ENCODE measurements around the gene ENG.

The ENG gene

DNA sequence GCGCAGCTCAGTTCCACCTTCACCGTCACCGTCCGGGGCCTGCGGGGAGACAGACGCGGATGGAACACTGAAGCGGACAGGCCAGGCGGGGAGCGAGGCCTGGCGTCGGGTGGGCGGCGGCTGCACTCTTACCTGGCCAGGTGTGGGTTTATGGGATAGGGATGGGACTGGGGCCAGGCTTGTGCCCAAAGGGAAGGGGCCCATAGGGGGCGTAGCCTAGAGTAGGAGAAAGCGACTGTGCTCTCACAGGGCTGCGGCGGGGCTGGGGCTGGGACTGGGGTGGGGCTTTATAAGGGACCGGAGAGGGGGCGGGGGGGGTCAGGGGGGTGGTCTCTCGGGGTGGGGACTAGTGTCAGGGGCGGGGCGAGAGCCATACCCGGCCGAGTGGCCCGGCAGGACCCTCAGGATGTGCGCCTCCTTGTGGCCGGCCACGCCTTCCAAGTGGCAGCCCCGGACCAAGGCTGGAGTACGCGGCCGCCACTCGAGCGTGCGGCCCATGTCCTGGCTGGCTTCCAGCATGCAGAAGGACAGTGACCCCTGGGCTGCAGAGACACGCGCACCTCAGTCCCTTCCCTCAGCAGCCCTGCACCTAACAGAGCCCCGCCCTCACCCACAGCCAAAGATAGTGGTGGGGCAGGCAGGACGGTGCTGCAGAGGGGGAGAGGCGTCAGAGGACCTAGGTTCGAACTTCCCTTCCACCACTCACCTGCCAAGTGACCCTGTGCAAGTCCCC, 29.0 kb downstream of the ENG start:
- peak; percentile 68 for DNase-seq

GRCh38 chr9:127822108-127822507, 32.4 kb downstream of the ENG start:
- no peak for TF ChIP-seq CTCF (IDR thresholded peaks at IDR 0.05; ENCODE audit: low read depth, low read length)
- Histone ChIP-seq H3K27me3 (ENCODE audit: insufficient read depth, low read depth, severe bottlenecking) (no peaks in the 10 kb centered on the region), H3K9me3 (ENCODE audit: severe bottlenecking) (no peaks in the 10 kb centered on the region), H3K27ac (no peak overlapping the region), H3K4me3 (ENCODE audit: low read depth, low read length) (no peak overlapping the region), H3K36me3 (peaks cover 7% of the 10 kb centered on the region)
- DNase-seq: no peak

More for the DNA sequence above, 29.0 kb downstream of the ENG start:
- no peak overlapping the region for H3K4me3 ChIP-seq (ENCODE audit: low read depth, low read length)
- H3K27me3 ChIP-seq (ENCODE audit: insufficient read depth, low read depth, severe bottlenecking): no peaks in the 10 kb centered on the region
- peaks cover 5% of the 10 kb centered on the region for H3K36me3 ChIP-seq
- peak; percentile 70 for TF ChIP-seq CTCF (IDR thresholded peaks at IDR 0.05; ENCODE audit: low read depth, low read length)
- H3K27ac ChIP-seq: peak overlapping the region; percentile 18
- no peaks in the 10 kb centered on the region for H3K9me3 ChIP-seq (ENCODE audit: severe bottlenecking)

DNA sequence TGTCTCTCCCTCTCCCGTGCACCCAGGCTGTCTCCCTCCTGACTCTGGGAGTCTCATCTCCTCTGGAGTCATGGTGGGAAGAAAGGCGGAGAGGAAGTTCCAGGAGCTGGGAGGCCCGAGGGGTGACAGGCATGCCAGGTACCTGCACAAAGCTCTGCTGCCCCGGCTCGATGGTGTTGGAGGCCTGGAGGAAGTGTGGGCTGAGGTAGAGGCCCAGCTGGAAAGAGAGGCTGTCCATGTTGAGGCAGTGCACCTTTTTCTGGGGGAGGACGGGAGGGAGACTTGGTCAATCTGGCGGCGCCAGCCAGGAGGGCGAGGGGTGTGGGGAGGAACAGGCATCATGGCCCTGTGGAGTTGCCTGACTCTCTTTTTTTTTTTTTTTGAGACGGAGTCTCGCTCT, 35.9 kb downstream of the ENG start:
- DNase-seq: no peak
- H3K27ac ChIP-seq: peak overlapping the region; percentile 54
- TF ChIP-seq CTCF (IDR thresholded peaks at IDR 0.05; ENCODE audit: low read depth, low read length): no peak
- H3K9me3 ChIP-seq (ENCODE audit: severe bottlenecking): no peaks in the 10 kb centered on the region
- H3K36me3 ChIP-seq: peaks cover 32% of the 10 kb centered on the region
- no peaks in the 10 kb centered on the region for H3K27me3 ChIP-seq (ENCODE audit: insufficient read depth, low read depth, severe bottlenecking)
- no peak overlapping the region for H3K4me3 ChIP-seq (ENCODE audit: low read depth, low read length)

GRCh38 chr9:127817881-127818434, 36.5 kb downstream of the ENG start:
- Histone ChIP-seq H3K27me3 (ENCODE audit: insufficient read depth, low read depth, severe bottlenecking) (no peaks in the 10 kb centered on the region), H3K4me3 (ENCODE audit: low read depth, low read length) (no peak overlapping the region), H3K36me3 (peaks cover 38% of the 10 kb centered on the region), H3K9me3 (ENCODE audit: severe bottlenecking) (no peaks in the 10 kb centered on the region), H3K27ac (peak overlapping the region; percentile 54)
- no peak for TF ChIP-seq CTCF (IDR thresholded peaks at IDR 0.05; ENCODE audit: low read depth, low read length)
- peak; percentile 52 for DNase-seq

DNA sequence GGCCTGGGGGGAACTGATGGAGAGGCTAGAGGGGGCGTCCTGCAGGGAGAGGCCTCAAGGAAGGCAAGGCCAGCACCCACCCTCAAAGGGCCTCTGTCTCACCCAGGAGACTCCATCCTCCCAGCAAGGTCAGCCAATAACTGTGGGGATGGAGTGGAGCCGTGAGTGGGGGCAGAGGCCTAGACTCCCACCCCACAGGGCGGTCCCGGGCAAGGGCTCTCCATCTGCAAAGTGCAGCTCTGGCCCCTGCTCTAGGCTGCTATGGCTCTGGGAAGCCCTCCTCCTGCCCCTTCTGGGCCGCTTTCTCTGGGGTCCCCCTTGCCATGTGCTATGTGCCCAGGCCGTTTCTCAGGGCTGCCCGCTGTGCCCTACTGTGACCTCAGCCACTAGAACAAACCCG, 37.7 kb downstream of the ENG start:
- Histone ChIP-seq H3K27me3 (ENCODE audit: insufficient read depth, low read depth, severe bottlenecking) (no peaks in the 10 kb centered on the region), H3K27ac (peak overlapping the region; percentile 54), H3K9me3 (ENCODE audit: severe bottlenecking) (no peaks in the 10 kb centered on the region), H3K4me3 (ENCODE audit: low read depth, low read length) (no peak overlapping the region), H3K36me3 (peaks cover 51% of the 10 kb centered on the region)
- no peak for DNase-seq
- TF ChIP-seq CTCF (IDR thresholded peaks at IDR 0.05; ENCODE audit: low read depth, low read length): no peak

Measured in WERI-Rb-1 (cell line).